ENCODE results near the gene BCAS1.

- TF ChIP-seq, protein P1, sequence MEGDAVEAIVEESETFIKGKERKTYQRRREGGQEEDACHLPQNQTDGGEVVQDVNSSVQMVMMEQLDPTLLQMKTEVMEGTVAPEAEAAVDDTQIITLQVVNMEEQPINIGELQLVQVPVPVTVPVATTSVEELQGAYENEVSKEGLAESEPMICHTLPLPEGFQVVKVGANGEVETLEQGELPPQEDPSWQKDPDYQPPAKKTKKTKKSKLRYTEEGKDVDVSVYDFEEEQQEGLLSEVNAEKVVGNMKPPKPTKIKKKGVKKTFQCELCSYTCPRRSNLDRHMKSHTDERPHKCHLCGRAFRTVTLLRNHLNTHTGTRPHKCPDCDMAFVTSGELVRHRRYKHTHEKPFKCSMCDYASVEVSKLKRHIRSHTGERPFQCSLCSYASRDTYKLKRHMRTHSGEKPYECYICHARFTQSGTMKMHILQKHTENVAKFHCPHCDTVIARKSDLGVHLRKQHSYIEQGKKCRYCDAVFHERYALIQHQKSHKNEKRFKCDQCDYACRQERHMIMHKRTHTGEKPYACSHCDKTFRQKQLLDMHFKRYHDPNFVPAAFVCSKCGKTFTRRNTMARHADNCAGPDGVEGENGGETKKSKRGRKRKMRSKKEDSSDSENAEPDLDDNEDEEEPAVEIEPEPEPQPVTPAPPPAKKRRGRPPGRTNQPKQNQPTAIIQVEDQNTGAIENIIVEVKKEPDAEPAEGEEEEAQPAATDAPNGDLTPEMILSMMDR (conservative IDR thresholded peaks at IDR 0.05; ENCODE audit: low read length) = no peak
- no peak for TF ChIP-seq EZH2phosphoT487 (IDR thresholded peaks at IDR 0.05; ENCODE audit: borderline replicate concordance, low read depth, low read length)
These were observed 37.9 kb upstream of the BCAS1 start for GRCh38 chr20:54108326-54108642.
